GM12878 (cell line): Measurements from ENCODE around the gene SERPINI1. TPM values are rescaled to one million over a fixed set of nuclear protein-coding genes. Genes with fewer than 3 reads are reported as not detected.

Experiments
- ATAC-seq: fragments of 200-7000 bp; cut with Tn5 transposase; 3 replicates; pipeline ENCODE4 v1.9.1; 2020; ENCODE audit warnings: mild to moderate bottlenecking, moderate library complexity
- BruUV-seq: library from RNA; stranded (reverse); fragments of 400-500 nt; replicated peaks from 2 replicates; lab custom pipeline; 2021; lab: Mats Ljungman, UMichigan
- CTCF ChIA-PET: fragments of 300-600 bp; sonication (Branson Sonifier 250); formaldehyde crosslinking; extraction: SDS; loops from one replicate; lab custom pipeline; 2021; ENCODE audit warnings: inconsistent platforms; lab: Yijun Ruan, JAX
- POLR2A ChIA-PET: fragments of 350-600 bp; formaldehyde crosslinking; extraction: SDS; loops from one replicate; lab custom pipeline; 2021; ENCODE audit warnings: inconsistent platforms; lab: Charles Lee
- RAD21 ChIA-PET: fragments of 300-600 bp; sonication (Branson Sonifier 250); formaldehyde crosslinking; loops from one replicate; lab custom pipeline; 2023; ENCODE audit warnings: antibody characterized with exemption; ENCODE audit not compliant: unreplicated experiment; lab: Charles Lee
- SMC1A ChIA-PET: fragments of 300-600 bp; sonication (Branson Sonifier 250); formaldehyde crosslinking; loops from one replicate; lab custom pipeline; 2023; ENCODE audit not compliant: unreplicated experiment, uncharacterized antibody; lab: Charles Lee
- DNase-seq: peaks from one replicate; pipeline ENCODE4 v3.0.0-alpha.2; 2011; ENCODE audit warnings: low read depth, low spot score
- FAIRE-seq: peaks from 3 replicates; lab custom pipeline; 2011; peaks lifted over from hg19 to GRCh38; lab: Jason Lieb, UNC
- H2AFZ ChIP-seq: 2 replicates; pipeline ENCODE4 v1.6.0; 2011; ENCODE audit warnings: low read depth, low read length, control low read depth; ENCODE audit not compliant: control insufficient read depth
- H3K27ac ChIP-seq: 2 replicates; pipeline ENCODE4 v1.5.1; 2011; ENCODE audit warnings: control low read depth; ENCODE audit not compliant: control insufficient read depth, insufficient read depth
- H3K27me3 ChIP-seq, 2 experiments: replicated peaks in 1 of 2; 2 replicates each; pipeline versions ENCODE4 v1.6.0 to v1.6.1; 2011; ENCODE audit warnings: low read length in 1 of 2; ENCODE audit not compliant: control insufficient read depth in 2 of 2, insufficient read depth in 2 of 2
- H3K36me3 ChIP-seq, 2 experiments: 2 replicates each; pipeline ENCODE4 v1.5.1; 2011; ENCODE audit warnings: low read length in 1 of 2; ENCODE audit not compliant: control insufficient read depth in 2 of 2, insufficient read depth in 2 of 2
- H3K4me1 ChIP-seq: 2 replicates; pipeline ENCODE4 v1.6.1; 2011; ENCODE audit warnings: mild to moderate bottlenecking, low read length, moderate library complexity, mixed read lengths; ENCODE audit not compliant: control insufficient read depth, insufficient read depth
- H3K4me2 ChIP-seq: 2 replicates; pipeline ENCODE4 v1.6.0; 2011; ENCODE audit warnings: control low read depth; ENCODE audit not compliant: control insufficient read depth, insufficient read depth
- H3K4me3 ChIP-seq: fragments of 200-600 bp; sonication (generic); 2 replicates; pipeline ENCODE4 v1.5.1; 2016
- H3K79me2 ChIP-seq: 2 replicates; pipeline ENCODE4 v1.6.0; 2011; ENCODE audit warnings: low read length; ENCODE audit not compliant: control insufficient read depth, insufficient read depth
- H3K9ac ChIP-seq: 2 replicates; pipeline ENCODE4 v1.8.0; 2011; ENCODE audit warnings: low read length, control low read depth, mixed read lengths; ENCODE audit not compliant: control insufficient read depth, insufficient read depth
- H3K9me3 ChIP-seq: replicated peaks from 3 replicates; pipeline ENCODE4 v1.5.1; 2011; ENCODE audit warnings: mild to moderate bottlenecking, low read length; ENCODE audit not compliant: control insufficient read depth, insufficient read depth
- H4K20me1 ChIP-seq: 2 replicates; pipeline ENCODE4 v1.6.0; 2011; ENCODE audit not compliant: control insufficient read depth, insufficient read depth
- BHLHE40 ChIP-seq, 2 experiments: fragments of 450-650 bp in 1 of 2; IDR thresholded peaks; 2 replicates each; pipeline ENCODE4 v1.6.1; 2011 to 2017; ENCODE audit warnings: low read depth in 2 of 2, borderline replicate concordance in 1 of 2, improper control_type of control experiment in 1 of 2, low read length in 1 of 2, mild to moderate bottlenecking in 1 of 2
- CBFB ChIP-seq: IDR thresholded peaks from 2 replicates; pipeline ENCODE4 v1.6.1; 2016; ENCODE audit warnings: antibody characterized with exemption, low read depth
- CEBPB ChIP-seq, 2 experiments: fragments of 150-350 bp in 1 of 2; IDR thresholded peaks; 2 replicates each; pipeline ENCODE4 v1.6.1; 2012 to 2014; ENCODE audit warnings: low read depth in 2 of 2, low read length in 2 of 2, borderline replicate concordance in 1 of 2, inconsistent platforms in 1 of 2
- CEBPZ ChIP-seq: fragments of 150-350 bp; IDR thresholded peaks from 2 replicates; pipeline ENCODE4 v1.6.1; 2016; ENCODE audit warnings: low read depth, low read length
- CREB1 ChIP-seq: IDR thresholded peaks from 2 replicates; pipeline ENCODE4 v1.6.1; 2012; ENCODE audit warnings: low read depth, mild to moderate bottlenecking, inconsistent platforms
- ELK1 ChIP-seq: IDR thresholded peaks from 2 replicates; pipeline ENCODE4 v1.6.1; 2012; ENCODE audit warnings: low read depth, low read length, improper control_type of control experiment
- FOXM1 ChIP-seq: IDR thresholded peaks from 2 replicates; pipeline ENCODE4 v1.6.1; 2012; ENCODE audit warnings: low read depth, mild to moderate bottlenecking, inconsistent platforms, low read length, moderate library complexity
- PAX5 ChIP-seq: IDR thresholded peaks from 2 replicates; pipeline ENCODE4 v1.6.1; 2011; ENCODE audit warnings: low read depth, low read length, borderline replicate concordance
- RB1 ChIP-seq: fragments of 450-650 bp; formaldehyde crosslinking; IDR thresholded peaks from 2 replicates; pipeline ENCODE4 v1.6.1; 2017; ENCODE audit warnings: mild to moderate bottlenecking, borderline replicate concordance
- SMAD1 ChIP-seq: fragments of 450-650 bp; IDR thresholded peaks from 2 replicates; pipeline ENCODE4 v1.6.1; 2018; ENCODE audit warnings: mild to moderate bottlenecking, low read depth; ENCODE audit not compliant: partially characterized antibody
- TARDBP ChIP-seq: IDR thresholded peaks from 2 replicates; pipeline ENCODE4 v1.6.1; 2016; ENCODE audit warnings: borderline replicate concordance
- WGBS: methylation state at CpG from one replicate; pipeline ENCODE4 v1.1.6; 2016; ENCODE audit warnings: low lambda C conversion rate; ENCODE audit not compliant: insufficient replicate concordance, insufficient coverage; ENCODE audit errors: missing lambda C conversion rate; 5-methylcytosine and 5-hydroxymethylcytosine counted together
- in situ Hi-C: fragments of 300-500 bp; cut with MboI; formaldehyde crosslinking; loops from 9 replicates; pipeline ENCODE4 v1.14.3; 2018; ENCODE audit warnings: mixed read lengths
- intact Hi-C: fragments of 100-400 bp; cut with micrococcal nuclease; formaldehyde crosslinking; loops from one replicate; pipeline ENCODE4 v1.14.2; 2022; ENCODE audit not compliant: unreplicated experiment
- polyA plus RNA-seq, 11 experiments: library from polyadenylated mRNA; depleted of rRNA in 4 of 11; unstranded in 6 of 11; stranded (reverse) in 5 of 11; fragments of >200 nt; fragmentation: Nextera tagmentation in 4 of 11; fragmentation: Illumina TruSeq in 1 of 11; extraction: Ambion mirVana in 4 of 11; extraction: Trizol in 1 of 11; gene quantifications; 1 replicate in 1 of 11; 2 replicates in 10 of 11; pipeline versions ENCODE4 v1.2.1 to v1.2.3, GENCODE V29; 2011 to 2016; ENCODE audit warnings: inconsistent platforms in 2 of 11, missing spikeins in 2 of 11, low read depth in 1 of 11
- total RNA-seq, 4 experiments: library from RNA; depleted of rRNA in 3 of 4; stranded (reverse); fragments of >200 nt in 3 of 4; fragmentation: Illumina TruSeq in 1 of 4; extraction: Trizol in 1 of 4; gene quantifications; 2 replicates each; pipeline versions ENCODE4 v1.2.1 to v1.2.3, GENCODE V29; 2013 to 2021
- TF ChIP-seq, protein P1 (sequence below): IDR thresholded peaks from 2 replicates; pipeline ENCODE4 v1.6.1; 2012; ENCODE audit warnings: low read length, inconsistent platforms

The SERPINI1 gene
- total and polyA plus RNA-seq, 10 of the 15 experiments (the other 5 are each of a cell fraction or from before 2014, with no cell fraction given): 1.5 to 7.6 (median 3.6) TPM

GRCh38 chr3:167733961-167734497 lies 1.5 kb upstream of the SERPINI1 start (continued):
- TF ChIP-seq CEBPB (IDR thresholded peaks at IDR 0.05; ENCODE audit: borderline replicate concordance in 1 of 2, low read depth in 2 of 2, low read length in 2 of 2): no peak
- no peak for TF ChIP-seq CEBPZ
- TF ChIP-seq PAX5: no peak; the same call in 1 of the 2 replicates
- 0 out of 2 replicates have a peak, but pooled peaks have one; percentile 51 for TF ChIP-seq CREB1

DNA sequence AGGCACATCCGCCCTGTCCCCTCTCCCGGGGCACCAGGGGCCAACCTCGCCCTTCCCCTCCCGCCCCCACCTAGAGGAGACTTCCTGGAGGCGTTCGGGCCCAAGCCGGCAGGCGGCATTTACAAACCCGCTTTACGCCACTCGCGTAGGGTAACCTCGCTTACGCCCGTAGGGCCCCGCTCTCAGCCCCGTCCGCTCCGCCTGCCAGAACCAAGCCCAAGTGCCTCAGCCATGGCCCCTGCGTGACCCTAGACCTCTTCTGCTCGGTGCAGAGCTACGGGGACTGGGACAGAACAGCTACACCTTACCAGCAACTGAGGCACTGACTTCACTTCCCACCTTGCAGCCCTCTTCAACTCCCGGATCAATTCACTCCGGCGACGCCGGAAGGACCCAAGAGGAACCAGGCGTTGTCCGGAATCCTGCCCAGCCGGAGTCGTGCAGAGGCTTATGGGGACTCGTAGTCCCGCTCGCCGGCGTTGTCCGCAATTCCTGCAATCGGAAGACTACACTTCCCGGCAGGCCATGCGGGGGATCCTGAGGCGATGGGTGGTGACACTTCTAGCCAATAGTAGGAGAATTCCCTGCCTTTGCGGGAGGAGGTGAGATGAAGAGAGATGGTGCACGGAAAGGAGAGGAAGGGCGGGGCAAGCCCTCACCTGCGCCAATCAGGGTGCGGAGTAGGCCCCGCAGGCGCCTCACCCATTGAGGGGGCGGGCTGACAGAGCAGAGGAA lies 856 bp upstream of the SERPINI1 start, which contains the start of gene PDCD10:
Gene PDCD10, minus strand, starts transcription at position 395 of the 735 bp plus-strand sequence. CDS start 14,735 bp downstream, outside the sequence.
- peak within 1 kb of the TSS; percentile 86 for H3K27ac ChIP-seq
- peak within 1 kb of the TSS; percentile 90 for H3K4me2 ChIP-seq
- under 1% methylated on average over 47 of the region's 49 CpGs for WGBS
- peak within 1 kb of the TSS; percentile 99 for H2AFZ ChIP-seq
- H3K9ac ChIP-seq: peak within 1 kb of the TSS; percentile 76
- BruUV-seq: no TSS peak
- ATAC-seq (peak; percentile 91), DNase-seq (peak; percentile 98), FAIRE-seq (peak; percentile 98)
- RAD21 ChIA-PET: interaction anchor here (1.0 to 1.7 kb wide), 7 partner anchors 11 to 49 kb away, joined by 3 to 7 read pairs (median 5); no protein-coding TSS in a partner anchor
- no peaks in the 10 kb centered on the region for H3K27me3 ChIP-seq
- POLR2A ChIA-PET: interaction anchor here (1.0 to 3.0 kb wide), 4 partner anchors 11 to 43 kb away, joined by 5 to 26 read pairs (median 10); no protein-coding TSS in a partner anchor
- H3K9me3 ChIP-seq: no peaks in the 10 kb centered on the region
- peaks cover 49% of the 10 kb centered on the region for H3K79me2 ChIP-seq
- intact Hi-C loops: loop anchor here (5.0 to 10.0 kb wide), 2 partner anchors 148 to 360 kb away; partner anchors contain the start of gene GOLIM4
- SMC1A ChIA-PET: interaction anchor here (1.0 to 3.0 kb wide), 8 partner anchors 10 to 82 kb away, joined by 3 to 36 read pairs (median 4); no protein-coding TSS in a partner anchor
- peak within 1 kb of the TSS; percentile 97 for H3K4me3 ChIP-seq
- in situ Hi-C loops: no loop called here
- peaks cover 3% of the 10 kb centered on the region; the same call in 1 of the 2 replicates for H3K4me1 ChIP-seq
- CTCF ChIA-PET: interaction anchor here (0.8 to 3.3 kb wide), 7 partner anchors 9 to 243 kb away, joined by 3 to 23 read pairs (median 7); no protein-coding TSS in a partner anchor
- H4K20me1 ChIP-seq: peaks cover 4% of the 10 kb centered on the region; the same call in 1 of the 2 replicates
- H3K36me3 ChIP-seq: no peaks in the 10 kb centered on the region
- TF ChIP-seq, protein P1, sequence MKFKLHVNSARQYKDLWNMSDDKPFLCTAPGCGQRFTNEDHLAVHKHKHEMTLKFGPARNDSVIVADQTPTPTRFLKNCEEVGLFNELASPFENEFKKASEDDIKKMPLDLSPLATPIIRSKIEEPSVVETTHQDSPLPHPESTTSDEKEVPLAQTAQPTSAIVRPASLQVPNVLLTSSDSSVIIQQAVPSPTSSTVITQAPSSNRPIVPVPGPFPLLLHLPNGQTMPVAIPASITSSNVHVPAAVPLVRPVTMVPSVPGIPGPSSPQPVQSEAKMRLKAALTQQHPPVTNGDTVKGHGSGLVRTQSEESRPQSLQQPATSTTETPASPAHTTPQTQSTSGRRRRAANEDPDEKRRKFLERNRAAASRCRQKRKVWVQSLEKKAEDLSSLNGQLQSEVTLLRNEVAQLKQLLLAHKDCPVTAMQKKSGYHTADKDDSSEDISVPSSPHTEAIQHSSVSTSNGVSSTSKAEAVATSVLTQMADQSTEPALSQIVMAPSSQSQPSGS: no peak
- TF ChIP-seq FOXM1: no peak
- no peak; the same call in 1 of the 2 replicates for TF ChIP-seq CBFB
- no peak for TF ChIP-seq RB1
- no peak for TF ChIP-seq SMAD1
- peak in 1 of 2 experiments; percentile 27; a peak in 1 of 4 replicates for TF ChIP-seq BHLHE40 (IDR thresholded peaks at IDR 0.05; ENCODE audit: borderline replicate concordance in 1 of 2, low read depth in 2 of 2, low read length in 1 of 2)
- peak; percentile 93; the same call in 1 of the 2 replicates for TF ChIP-seq TARDBP
- TF ChIP-seq ELK1: peak; percentile 86
